Renal cortex interstitium (tissue), 3 donors: ENCODE measurements around the gene API5. TPM values are rescaled to one million over a fixed set of nuclear protein-coding genes. Genes with fewer than 3 reads are reported as not detected.

Experiments used
- polyA plus RNA-seq, 3 donors: library from polyadenylated mRNA; unstranded; fragments of 120-200 nt; gene quantifications; one replicate each; pipeline ENCODE4 v1.2.1, GENCODE V29; 2013; ENCODE audit not compliant: insufficient read length in 3 of 3

The API5 gene
- polyA plus RNA-seq, 3 donors = 110 to 128 (median 115) TPM

Other genes with a start within 250 kb of the API5 start
- 100 to 1,000 TPM; 109 to 185 (median 125) TPM for gene TTC17, start 46.9 kb downstream of the API5 start, polyA plus RNA-seq